ENCODE results near the gene TRIO. TPM values are rescaled to one million over a fixed set of nuclear protein-coding genes. Genes with fewer than 3 reads are reported as not detected.

Gene TRIO
- total RNA-seq, 1 donor = 211 TPM

GRCh38 chr5:14497311-14497710, 354.2 kb downstream of the TRIO start:
- no peak for TF ChIP-seq CTCF (IDR thresholded peaks at IDR 0.05; ENCODE audit: insufficient read depth, low read length)
- DNase-seq (ENCODE audit: low read depth) = no peak

GRCh38 chr5:14501353-14502293, 358.5 kb downstream of the TRIO start:
- DNase-seq (ENCODE audit: low read depth) = no peak
- H3K4me3 ChIP-seq (ENCODE audit: low read depth, low read length) = no peak overlapping the region
- TF ChIP-seq CTCF (IDR thresholded peaks at IDR 0.05; ENCODE audit: insufficient read depth, low read length) = no peak

More at GRCh38 chr5:14497311-14497710, 354.2 kb downstream of the TRIO start:
- no peak overlapping the region for H3K4me3 ChIP-seq (ENCODE audit: low read depth, low read length)

- TF ChIP-seq CTCF (IDR thresholded peaks at IDR 0.05; ENCODE audit: insufficient read depth, low read length) = no peak
- no peak for DNase-seq (ENCODE audit: low read depth)
- H3K4me3 ChIP-seq (ENCODE audit: low read depth, low read length) = no peak overlapping the region
These were observed 359.1 kb downstream of the TRIO start for GRCh38 chr5:14502294-14502690.

- DNase-seq (ENCODE audit: low read depth) = no peak
- TF ChIP-seq CTCF (IDR thresholded peaks at IDR 0.05; ENCODE audit: insufficient read depth, low read length) = no peak
- no peak overlapping the region for H3K4me3 ChIP-seq (ENCODE audit: low read depth, low read length)
These were observed 360.0 kb downstream of the TRIO start for GRCh38 chr5:14503017-14503680.

GRCh38 chr5:14503681-14504331, 360.7 kb downstream of the TRIO start:
- no peak for DNase-seq (ENCODE audit: low read depth)
- TF ChIP-seq CTCF (IDR thresholded peaks at IDR 0.05; ENCODE audit: insufficient read depth, low read length) = no peak

GRCh38 chr5:14504332-14504727, 361.2 kb downstream of the TRIO start:
- no peak overlapping the region for H3K4me3 ChIP-seq (ENCODE audit: low read depth, low read length)
- TF ChIP-seq CTCF (IDR thresholded peaks at IDR 0.05; ENCODE audit: insufficient read depth, low read length) = no peak

More at GRCh38 chr5:14503681-14504331, 360.7 kb downstream of the TRIO start:
- H3K4me3 ChIP-seq (ENCODE audit: low read depth, low read length) = no peak overlapping the region

More at GRCh38 chr5:14504332-14504727, 361.2 kb downstream of the TRIO start:
- no peak for DNase-seq (ENCODE audit: low read depth)
